ENCODE measurements around the gene AKR7A2. TPM values are rescaled to one million over a fixed set of nuclear protein-coding genes. Genes with fewer than 3 reads are reported as not detected.

The AKR7A2 gene
- total RNA-seq, 1 experiment from 2014 or later: 86.6 TPM

DNA sequence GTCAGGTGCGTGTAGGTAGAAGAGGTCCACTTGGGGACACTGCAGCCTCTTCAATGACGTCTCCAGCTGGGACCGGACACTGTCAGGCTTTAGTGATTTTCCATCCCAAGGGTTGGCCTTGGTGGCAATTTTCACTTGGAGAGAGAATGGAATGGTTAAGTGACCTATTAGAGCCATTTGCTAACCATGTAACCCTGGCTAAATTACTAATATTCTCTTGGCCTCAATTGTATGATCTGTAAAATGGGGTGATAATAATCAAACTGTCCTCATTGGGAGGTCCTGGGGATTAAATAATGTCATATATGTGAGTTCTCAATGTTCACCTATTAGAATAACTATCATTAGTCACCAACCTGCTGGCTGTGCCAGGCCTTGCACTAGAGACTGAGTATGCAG, 3.4 kb downstream of the AKR7A2 start:
- DNase-seq (ENCODE audit: low read depth, low spot score) (no peak), ATAC-seq (no peak)
- intact Hi-C loops (cut with micrococcal nuclease; ENCODE audit: unreplicated experiment) (no loop called here), in situ Hi-C loops (cut with HindIII; ENCODE audit: low pct_unique_long_range_greater_than_20kb, low sequenced_read_pairs) (no loop called here)
- no peaks in the 10 kb centered on the region for H3K36me3 ChIP-seq (ENCODE audit: control insufficient read depth, insufficient read depth, low read length)
- POLR2A ChIA-PET: no interaction called here
- no TSS peak for BruUV-seq (replicated peaks)
- H3K4me3 ChIP-seq (ENCODE audit: low read depth in 2 of 2, low read length in 2 of 2): no peak overlapping the region
- no peaks in the 10 kb centered on the region for H3K27me3 ChIP-seq (ENCODE audit: control insufficient read depth, insufficient read depth, low read length)
- TF ChIP-seq SIN3A (IDR thresholded peaks at IDR 0.05; ENCODE audit: borderline replicate concordance, insufficient read depth, low read depth, low read length): no peak
- TF ChIP-seq, protein P1, sequence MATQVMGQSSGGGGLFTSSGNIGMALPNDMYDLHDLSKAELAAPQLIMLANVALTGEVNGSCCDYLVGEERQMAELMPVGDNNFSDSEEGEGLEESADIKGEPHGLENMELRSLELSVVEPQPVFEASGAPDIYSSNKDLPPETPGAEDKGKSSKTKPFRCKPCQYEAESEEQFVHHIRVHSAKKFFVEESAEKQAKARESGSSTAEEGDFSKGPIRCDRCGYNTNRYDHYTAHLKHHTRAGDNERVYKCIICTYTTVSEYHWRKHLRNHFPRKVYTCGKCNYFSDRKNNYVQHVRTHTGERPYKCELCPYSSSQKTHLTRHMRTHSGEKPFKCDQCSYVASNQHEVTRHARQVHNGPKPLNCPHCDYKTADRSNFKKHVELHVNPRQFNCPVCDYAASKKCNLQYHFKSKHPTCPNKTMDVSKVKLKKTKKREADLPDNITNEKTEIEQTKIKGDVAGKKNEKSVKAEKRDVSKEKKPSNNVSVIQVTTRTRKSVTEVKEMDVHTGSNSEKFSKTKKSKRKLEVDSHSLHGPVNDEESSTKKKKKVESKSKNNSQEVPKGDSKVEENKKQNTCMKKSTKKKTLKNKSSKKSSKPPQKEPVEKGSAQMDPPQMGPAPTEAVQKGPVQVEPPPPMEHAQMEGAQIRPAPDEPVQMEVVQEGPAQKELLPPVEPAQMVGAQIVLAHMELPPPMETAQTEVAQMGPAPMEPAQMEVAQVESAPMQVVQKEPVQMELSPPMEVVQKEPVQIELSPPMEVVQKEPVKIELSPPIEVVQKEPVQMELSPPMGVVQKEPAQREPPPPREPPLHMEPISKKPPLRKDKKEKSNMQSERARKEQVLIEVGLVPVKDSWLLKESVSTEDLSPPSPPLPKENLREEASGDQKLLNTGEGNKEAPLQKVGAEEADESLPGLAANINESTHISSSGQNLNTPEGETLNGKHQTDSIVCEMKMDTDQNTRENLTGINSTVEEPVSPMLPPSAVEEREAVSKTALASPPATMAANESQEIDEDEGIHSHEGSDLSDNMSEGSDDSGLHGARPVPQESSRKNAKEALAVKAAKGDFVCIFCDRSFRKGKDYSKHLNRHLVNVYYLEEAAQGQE (IDR thresholded peaks at IDR 0.05; ENCODE audit: insufficient read depth in 1 of 2, low read depth in 2 of 2, low read length in 1 of 2): no peak
- TF ChIP-seq TCF7L2 (IDR thresholded peaks at IDR 0.05; ENCODE audit: low read depth, low read length): no peak
- TF ChIP-seq, protein P2, sequence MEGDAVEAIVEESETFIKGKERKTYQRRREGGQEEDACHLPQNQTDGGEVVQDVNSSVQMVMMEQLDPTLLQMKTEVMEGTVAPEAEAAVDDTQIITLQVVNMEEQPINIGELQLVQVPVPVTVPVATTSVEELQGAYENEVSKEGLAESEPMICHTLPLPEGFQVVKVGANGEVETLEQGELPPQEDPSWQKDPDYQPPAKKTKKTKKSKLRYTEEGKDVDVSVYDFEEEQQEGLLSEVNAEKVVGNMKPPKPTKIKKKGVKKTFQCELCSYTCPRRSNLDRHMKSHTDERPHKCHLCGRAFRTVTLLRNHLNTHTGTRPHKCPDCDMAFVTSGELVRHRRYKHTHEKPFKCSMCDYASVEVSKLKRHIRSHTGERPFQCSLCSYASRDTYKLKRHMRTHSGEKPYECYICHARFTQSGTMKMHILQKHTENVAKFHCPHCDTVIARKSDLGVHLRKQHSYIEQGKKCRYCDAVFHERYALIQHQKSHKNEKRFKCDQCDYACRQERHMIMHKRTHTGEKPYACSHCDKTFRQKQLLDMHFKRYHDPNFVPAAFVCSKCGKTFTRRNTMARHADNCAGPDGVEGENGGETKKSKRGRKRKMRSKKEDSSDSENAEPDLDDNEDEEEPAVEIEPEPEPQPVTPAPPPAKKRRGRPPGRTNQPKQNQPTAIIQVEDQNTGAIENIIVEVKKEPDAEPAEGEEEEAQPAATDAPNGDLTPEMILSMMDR (IDR thresholded peaks at IDR 0.05): no peak
- TF ChIP-seq POLR2AphosphoS5 (IDR thresholded peaks at IDR 0.05; ENCODE audit: low read depth, low read length): no peak
- CTCF ChIA-PET: no interaction called here
- no peaks in the 10 kb centered on the region for H3K9me3 ChIP-seq (ENCODE audit: control insufficient read depth, insufficient read depth, low read depth, low read length)
- no peak overlapping the region for H3K27ac ChIP-seq (ENCODE audit: low read length)
- peaks cover 10% of the 10 kb centered on the region for H3K4me1 ChIP-seq (ENCODE audit: control insufficient read depth, insufficient read depth, low read length)

DNA sequence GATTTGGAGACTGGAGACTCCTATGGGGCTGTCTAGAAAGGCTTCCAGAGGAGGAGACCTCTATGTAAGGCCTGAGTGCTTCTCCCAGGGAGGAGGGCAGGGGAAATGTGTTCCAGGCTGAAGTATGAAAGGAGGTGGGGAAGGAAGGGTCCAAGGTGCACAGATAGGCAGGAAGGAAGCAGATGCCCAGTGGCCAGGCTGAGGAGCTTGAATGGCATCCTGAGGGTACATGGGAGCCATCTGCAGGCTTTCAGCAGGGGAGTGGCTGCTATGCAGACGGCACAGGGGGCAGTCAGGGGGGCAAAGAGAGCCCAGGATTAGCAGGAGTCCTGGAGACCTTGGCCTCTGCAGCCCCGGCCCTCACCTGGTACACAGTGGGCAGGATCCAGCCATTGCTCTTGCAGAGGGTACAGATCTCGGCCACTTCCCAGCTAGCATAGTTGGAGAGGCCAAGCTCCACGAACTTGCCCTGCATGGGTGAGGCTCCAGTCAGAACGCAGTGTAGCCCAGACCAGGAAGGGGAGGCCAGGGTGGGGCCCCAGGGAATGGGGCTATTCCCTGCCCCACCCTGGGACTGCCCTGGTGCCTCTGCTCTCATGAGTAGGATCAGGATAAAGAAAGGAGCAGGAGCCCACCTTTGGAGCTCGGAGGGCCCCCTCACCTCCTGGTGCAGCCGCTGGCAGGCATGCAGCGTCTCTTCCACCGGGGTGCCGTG, 4.0 kb downstream of the AKR7A2 start:
- no peak for ATAC-seq
- no peak overlapping the region for H3K27ac ChIP-seq (ENCODE audit: low read length)
- no peaks in the 10 kb centered on the region for H3K27me3 ChIP-seq (ENCODE audit: control insufficient read depth, insufficient read depth, low read length)
- ChIA-PET CTCF (no interaction called here), POLR2A (no interaction called here)
- H3K4me1 ChIP-seq (ENCODE audit: control insufficient read depth, insufficient read depth, low read length): peaks cover 6% of the 10 kb centered on the region
- TF ChIP-seq POLR2AphosphoS5 (IDR thresholded peaks at IDR 0.05; ENCODE audit: low read depth, low read length) (no peak), TCF7L2 (IDR thresholded peaks at IDR 0.05; ENCODE audit: low read depth, low read length) (no peak), SIN3A (IDR thresholded peaks at IDR 0.05; ENCODE audit: borderline replicate concordance, insufficient read depth, low read depth, low read length) (no peak)
- TF ChIP-seq, protein P1 (IDR thresholded peaks at IDR 0.05; ENCODE audit: insufficient read depth in 1 of 2, low read depth in 2 of 2, low read length in 1 of 2): no peak
- TF ChIP-seq, protein P2 (IDR thresholded peaks at IDR 0.05): no peak
- DNase-seq (ENCODE audit: low read depth, low spot score): no peak
- BruUV-seq (replicated peaks): no TSS peak
- H3K9me3 ChIP-seq (ENCODE audit: control insufficient read depth, insufficient read depth, low read depth, low read length): no peaks in the 10 kb centered on the region
- no peak overlapping the region for H3K4me3 ChIP-seq (ENCODE audit: low read depth in 2 of 2, low read length in 2 of 2)
- intact Hi-C loops (cut with micrococcal nuclease; ENCODE audit: unreplicated experiment): no loop called here
- in situ Hi-C loops (cut with HindIII; ENCODE audit: low pct_unique_long_range_greater_than_20kb, low sequenced_read_pairs): no loop called here
- H3K36me3 ChIP-seq (ENCODE audit: control insufficient read depth, insufficient read depth, low read length): no peaks in the 10 kb centered on the region

All from Panc1 (cell line).